ENCODE measurements around the gene NUP188.

NUP188 gene

DNA sequence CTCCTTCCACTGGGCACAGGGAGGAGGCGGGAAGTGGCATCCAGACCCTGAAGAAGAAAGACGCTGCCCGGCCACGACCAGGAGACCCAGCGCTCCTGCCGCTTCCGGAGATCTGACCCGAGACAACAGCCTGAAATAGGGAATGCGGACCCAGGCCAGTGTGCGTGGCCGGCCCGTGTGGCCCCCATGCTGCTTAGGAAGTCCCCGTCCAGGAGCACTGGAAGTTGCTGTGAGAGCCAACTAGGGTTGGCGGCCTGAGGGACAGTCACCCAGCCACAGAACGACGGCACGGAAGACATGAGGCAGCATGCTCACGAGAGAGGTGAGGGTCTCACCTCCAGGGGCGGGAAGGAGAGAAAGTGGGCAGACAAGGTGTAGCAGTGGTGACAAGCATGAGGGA is 63.7 kb downstream of the NUP188 start:
- no peak overlapping the region for H3K4me3 ChIP-seq (ENCODE audit: low read depth in 1 of 2, low read length in 2 of 2)
- no peak overlapping the region for H3K9ac ChIP-seq (ENCODE audit: low read length)
- H3K27me3 ChIP-seq (ENCODE audit: control insufficient read depth in 1 of 2, insufficient read depth in 2 of 2, low read length in 2 of 2) = no peaks in the 10 kb centered on the region
- H3K27ac ChIP-seq (ENCODE audit: low read depth, low read length) = no peak overlapping the region
- H3K36me3 ChIP-seq (ENCODE audit: insufficient read depth, low read length) = peaks cover 54% of the 10 kb centered on the region
- H3K9me3 ChIP-seq (ENCODE audit: low read length) = no peaks in the 10 kb centered on the region
- peaks cover 11% of the 10 kb centered on the region for H3K4me1 ChIP-seq (ENCODE audit: insufficient read depth, low read length)

DNA sequence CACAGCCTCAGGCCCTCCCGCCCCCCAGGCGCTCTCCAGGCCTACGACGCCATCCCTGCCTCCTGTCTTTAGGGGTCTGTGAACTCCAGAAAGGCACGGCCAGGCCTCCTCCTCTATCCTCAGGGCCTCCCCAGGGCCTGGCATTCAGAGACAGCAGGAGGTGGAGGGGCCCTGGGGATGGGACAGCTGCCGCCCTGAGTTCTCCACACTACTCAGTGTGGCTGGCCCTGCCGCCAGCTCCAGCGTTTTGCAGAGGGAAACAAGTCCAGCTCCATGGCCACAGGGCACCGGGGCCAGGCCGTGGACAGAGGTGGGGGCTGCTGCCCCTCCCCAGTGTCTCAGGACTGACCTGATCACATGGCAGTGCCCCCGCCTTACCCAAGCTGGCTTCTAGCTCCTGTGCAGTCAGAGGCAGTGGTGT is 64.3 kb downstream of the NUP188 start:
- no peak overlapping the region for H3K9ac ChIP-seq (ENCODE audit: low read length)

DNA sequence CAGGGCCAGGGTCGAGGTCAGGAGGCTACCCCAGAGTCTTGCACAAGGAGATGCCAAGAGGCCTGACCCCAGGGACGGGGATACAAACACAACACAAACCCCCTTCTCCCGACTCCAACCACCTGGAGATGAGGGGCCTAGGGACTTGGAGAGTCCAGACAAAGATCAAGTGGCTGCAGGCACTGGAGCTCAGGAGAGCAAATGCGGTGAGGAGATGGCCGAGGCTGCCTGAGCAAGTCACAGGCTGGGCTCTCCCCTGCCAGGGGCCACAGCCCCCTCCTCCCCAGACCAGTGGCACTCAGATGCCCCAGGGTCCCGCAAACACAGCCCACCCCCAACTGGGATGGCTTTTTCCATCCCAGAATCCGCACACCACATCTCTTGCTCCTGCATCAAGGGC is 64.8 kb downstream of the NUP188 start:
- Histone ChIP-seq H3K27me3 (ENCODE audit: control insufficient read depth in 1 of 2, insufficient read depth in 2 of 2, low read length in 2 of 2) (no peaks in the 10 kb centered on the region), H3K9ac (ENCODE audit: low read length) (no peak overlapping the region), H3K9me3 (ENCODE audit: low read length) (no peaks in the 10 kb centered on the region), H3K36me3 (ENCODE audit: insufficient read depth, low read length) (peaks cover 53% of the 10 kb centered on the region), H3K27ac (ENCODE audit: low read depth, low read length) (no peak overlapping the region), H3K4me1 (ENCODE audit: insufficient read depth, low read length) (peaks cover under 1% of the 10 kb centered on the region), H3K4me3 (ENCODE audit: low read depth in 1 of 2, low read length in 2 of 2) (no peak overlapping the region)

More for the DNA sequence above, 64.3 kb downstream of the NUP188 start:
- H3K36me3 ChIP-seq (ENCODE audit: insufficient read depth, low read length) = peaks cover 53% of the 10 kb centered on the region
- H3K9me3 ChIP-seq (ENCODE audit: low read length) = no peaks in the 10 kb centered on the region
- H3K27me3 ChIP-seq (ENCODE audit: control insufficient read depth in 1 of 2, insufficient read depth in 2 of 2, low read length in 2 of 2) = no peaks in the 10 kb centered on the region
- peaks cover 6% of the 10 kb centered on the region for H3K4me1 ChIP-seq (ENCODE audit: insufficient read depth, low read length)
- no peak overlapping the region for H3K27ac ChIP-seq (ENCODE audit: low read depth, low read length)
- no peak overlapping the region for H3K4me3 ChIP-seq (ENCODE audit: low read depth in 1 of 2, low read length in 2 of 2)

DNA sequence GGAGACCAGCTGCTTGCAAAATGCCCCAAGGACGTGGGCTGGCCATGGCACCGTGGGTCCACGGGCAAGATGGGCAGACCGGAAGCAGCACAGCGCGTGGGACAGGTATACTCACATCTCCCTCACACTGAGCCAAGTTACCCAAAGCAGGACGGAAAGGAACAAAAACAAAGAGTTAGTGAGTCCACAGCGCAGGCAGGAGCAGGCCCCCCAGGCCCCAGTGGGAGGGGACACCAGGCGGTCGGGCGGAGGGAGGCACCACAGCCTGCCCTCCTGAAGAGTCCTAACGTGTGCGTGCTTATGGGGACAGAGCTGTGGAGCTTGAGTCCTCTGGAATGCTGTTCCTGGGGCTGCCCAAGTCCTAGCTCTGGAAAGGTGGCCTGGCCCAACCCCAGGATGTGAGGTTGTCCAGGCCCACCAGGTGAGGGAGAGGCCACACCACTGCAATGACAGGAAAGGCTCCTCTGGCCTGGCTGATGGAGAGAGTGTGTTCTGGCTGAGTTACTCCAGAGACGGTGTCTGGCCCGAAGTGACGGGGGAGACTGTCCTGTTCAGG is 65.5 kb downstream of the NUP188 start:
- H3K27ac ChIP-seq (ENCODE audit: low read depth, low read length) = no peak overlapping the region

DNA sequence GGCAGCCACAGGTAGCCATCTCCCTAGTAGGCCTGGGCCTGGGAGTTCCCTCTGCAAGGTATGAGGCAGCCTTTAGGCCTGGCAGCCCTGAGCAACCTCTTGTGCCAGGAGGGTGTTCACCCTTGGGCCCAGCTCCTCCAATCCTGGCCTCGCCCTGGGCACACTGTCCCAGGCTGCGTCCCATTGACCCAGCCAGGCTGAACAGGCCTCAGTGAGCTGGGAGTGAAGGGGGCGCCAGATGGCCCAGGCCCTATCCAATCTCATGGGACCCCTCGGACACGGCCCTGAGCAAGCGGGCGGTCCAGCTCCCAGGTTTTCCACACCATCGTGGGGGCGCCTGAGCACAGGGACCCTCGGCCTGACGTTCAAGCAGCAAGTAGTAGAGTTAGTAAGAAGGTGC is 66.2 kb downstream of the NUP188 start:
- H3K4me1 ChIP-seq (ENCODE audit: insufficient read depth, low read length) = no peaks in the 10 kb centered on the region
- peaks cover 46% of the 10 kb centered on the region for H3K36me3 ChIP-seq (ENCODE audit: insufficient read depth, low read length)
- H3K27ac ChIP-seq (ENCODE audit: low read depth, low read length) = no peak overlapping the region
- no peaks in the 10 kb centered on the region for H3K27me3 ChIP-seq (ENCODE audit: control insufficient read depth in 1 of 2, insufficient read depth in 2 of 2, low read length in 2 of 2)
- H3K9ac ChIP-seq (ENCODE audit: low read length) = no peak overlapping the region
- H3K9me3 ChIP-seq (ENCODE audit: low read length) = no peaks in the 10 kb centered on the region
- H3K4me3 ChIP-seq (ENCODE audit: low read depth in 1 of 2, low read length in 2 of 2) = no peak overlapping the region

More for the DNA sequence above, 65.5 kb downstream of the NUP188 start:
- Histone ChIP-seq H3K4me1 (ENCODE audit: insufficient read depth, low read length) (no peaks in the 10 kb centered on the region), H3K9me3 (ENCODE audit: low read length) (no peaks in the 10 kb centered on the region), H3K36me3 (ENCODE audit: insufficient read depth, low read length) (peaks cover 53% of the 10 kb centered on the region), H3K27me3 (ENCODE audit: control insufficient read depth in 1 of 2, insufficient read depth in 2 of 2, low read length in 2 of 2) (no peaks in the 10 kb centered on the region), H3K9ac (ENCODE audit: low read length) (no peak overlapping the region), H3K4me3 (ENCODE audit: low read depth in 1 of 2, low read length in 2 of 2) (no peak overlapping the region)

DNA sequence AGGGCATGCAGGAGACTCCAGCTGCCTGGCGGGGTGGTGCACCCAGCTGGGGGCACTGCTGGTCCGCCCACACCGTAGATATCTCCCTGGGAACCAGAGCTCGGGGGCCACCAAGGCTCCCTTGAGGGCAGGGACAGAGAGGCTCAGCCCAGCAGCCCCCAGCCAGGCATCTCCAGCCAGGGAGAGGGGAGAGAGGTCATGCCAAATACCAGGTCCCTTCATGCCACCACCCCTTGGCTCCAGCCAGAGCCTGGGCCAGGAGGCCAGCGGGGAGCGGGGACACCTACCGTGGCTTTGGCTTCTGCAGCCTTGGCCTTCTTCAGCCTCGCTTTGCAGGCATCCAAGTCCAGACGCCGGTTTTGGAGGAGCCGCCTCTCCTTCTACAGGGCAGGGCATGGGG is 66.6 kb downstream of the NUP188 start:
- H3K4me1 ChIP-seq (ENCODE audit: insufficient read depth, low read length) = no peaks in the 10 kb centered on the region
- no peak overlapping the region for H3K9ac ChIP-seq (ENCODE audit: low read length)
- no peaks in the 10 kb centered on the region for H3K27me3 ChIP-seq (ENCODE audit: control insufficient read depth in 1 of 2, insufficient read depth in 2 of 2, low read length in 2 of 2)
- no peak overlapping the region for H3K27ac ChIP-seq (ENCODE audit: low read depth, low read length)
- no peak overlapping the region for H3K4me3 ChIP-seq (ENCODE audit: low read depth in 1 of 2, low read length in 2 of 2)
- no peaks in the 10 kb centered on the region for H3K9me3 ChIP-seq (ENCODE audit: low read length)
- H3K36me3 ChIP-seq (ENCODE audit: insufficient read depth, low read length) = peaks cover 45% of the 10 kb centered on the region

DNA sequence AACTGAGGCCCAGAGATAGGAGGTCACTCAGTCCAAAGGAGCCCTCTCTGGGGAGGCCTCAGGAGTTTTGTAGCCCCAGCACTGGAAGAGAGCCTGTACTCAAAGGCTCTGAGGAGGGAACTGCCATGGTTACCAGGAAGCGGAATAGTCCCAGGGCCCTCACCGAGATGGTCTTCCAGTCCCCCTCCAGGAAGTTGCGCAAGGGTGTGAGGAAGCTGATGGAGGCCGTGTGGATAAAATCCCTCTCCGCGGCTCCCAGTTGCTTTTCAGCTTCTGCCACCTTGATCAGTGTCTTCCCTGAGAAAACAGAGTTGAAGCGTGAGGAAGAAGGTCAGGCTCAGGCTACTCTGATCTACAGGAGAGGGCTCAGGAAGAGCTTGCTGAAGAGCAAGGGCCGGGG is 67.1 kb downstream of the NUP188 start:
- H3K4me3 ChIP-seq (ENCODE audit: low read depth in 1 of 2, low read length in 2 of 2) = no peak overlapping the region
- H3K9ac ChIP-seq (ENCODE audit: low read length) = no peak overlapping the region
- H3K36me3 ChIP-seq (ENCODE audit: insufficient read depth, low read length) = peaks cover 45% of the 10 kb centered on the region
- H3K9me3 ChIP-seq (ENCODE audit: low read length) = no peaks in the 10 kb centered on the region
- H3K27me3 ChIP-seq (ENCODE audit: control insufficient read depth in 1 of 2, insufficient read depth in 2 of 2, low read length in 2 of 2) = no peaks in the 10 kb centered on the region
- H3K27ac ChIP-seq (ENCODE audit: low read depth, low read length) = no peak overlapping the region
- H3K4me1 ChIP-seq (ENCODE audit: insufficient read depth, low read length) = no peaks in the 10 kb centered on the region

DNA sequence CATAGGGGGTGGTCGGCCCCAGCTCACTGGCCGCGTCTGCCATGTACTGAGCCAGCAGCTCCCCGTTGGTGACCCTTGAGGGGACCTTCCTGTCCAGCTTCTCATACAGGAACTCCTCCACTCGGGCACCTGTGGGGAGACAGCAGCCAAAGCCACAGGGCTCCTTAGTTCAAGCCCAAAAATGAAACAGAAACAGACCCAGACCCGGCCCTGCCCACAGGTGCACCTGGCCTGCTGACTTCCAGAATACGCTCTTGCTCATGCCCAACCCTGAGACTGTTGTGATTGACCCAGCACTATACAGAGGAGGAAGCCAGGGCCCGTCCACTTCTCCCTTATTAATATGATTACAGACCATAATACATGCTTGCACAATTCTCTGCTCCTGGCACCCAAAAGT is 73.6 kb downstream of the NUP188 start:
- Histone ChIP-seq H3K9ac (ENCODE audit: low read length) (no peak overlapping the region), H3K4me3 (ENCODE audit: low read depth in 1 of 2, low read length in 2 of 2) (no peak overlapping the region), H3K27me3 (ENCODE audit: control insufficient read depth in 1 of 2, insufficient read depth in 2 of 2, low read length in 2 of 2) (no peaks in the 10 kb centered on the region), H3K4me1 (ENCODE audit: insufficient read depth, low read length) (peaks cover 19% of the 10 kb centered on the region), H3K27ac (ENCODE audit: low read depth, low read length) (no peak overlapping the region), H3K9me3 (ENCODE audit: low read length) (no peaks in the 10 kb centered on the region), H3K36me3 (ENCODE audit: insufficient read depth, low read length) (no peaks in the 10 kb centered on the region)

DNA sequence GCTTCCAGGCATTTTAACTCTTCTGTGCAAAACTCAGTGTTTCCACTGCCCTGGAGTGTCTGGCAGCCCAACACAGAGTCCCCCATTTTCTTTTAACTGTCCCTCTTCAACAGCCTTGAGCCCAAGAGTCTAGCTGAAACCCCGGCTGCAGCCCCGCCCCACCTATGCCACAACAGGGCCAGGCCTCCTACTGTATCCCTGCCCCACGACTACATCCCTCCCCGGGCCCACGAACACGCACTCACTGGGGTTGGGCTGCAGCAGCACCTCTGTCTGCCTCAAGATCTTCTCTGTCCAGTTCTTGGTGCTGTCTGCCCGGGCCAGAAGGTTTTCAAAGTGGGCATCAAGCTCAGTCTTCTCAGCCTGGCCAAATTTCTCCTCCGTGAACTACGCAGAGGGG is 74.5 kb downstream of the NUP188 start:
- H3K27ac ChIP-seq (ENCODE audit: low read depth, low read length) = no peak overlapping the region
- no peak overlapping the region for H3K9ac ChIP-seq (ENCODE audit: low read length)
- no peaks in the 10 kb centered on the region for H3K27me3 ChIP-seq (ENCODE audit: control insufficient read depth in 1 of 2, insufficient read depth in 2 of 2, low read length in 2 of 2)
- no peak overlapping the region for H3K4me3 ChIP-seq (ENCODE audit: low read depth in 1 of 2, low read length in 2 of 2)
- no peaks in the 10 kb centered on the region for H3K9me3 ChIP-seq (ENCODE audit: low read length)
- H3K4me1 ChIP-seq (ENCODE audit: insufficient read depth, low read length) = peaks cover 28% of the 10 kb centered on the region
- no peaks in the 10 kb centered on the region for H3K36me3 ChIP-seq (ENCODE audit: insufficient read depth, low read length)

DNA sequence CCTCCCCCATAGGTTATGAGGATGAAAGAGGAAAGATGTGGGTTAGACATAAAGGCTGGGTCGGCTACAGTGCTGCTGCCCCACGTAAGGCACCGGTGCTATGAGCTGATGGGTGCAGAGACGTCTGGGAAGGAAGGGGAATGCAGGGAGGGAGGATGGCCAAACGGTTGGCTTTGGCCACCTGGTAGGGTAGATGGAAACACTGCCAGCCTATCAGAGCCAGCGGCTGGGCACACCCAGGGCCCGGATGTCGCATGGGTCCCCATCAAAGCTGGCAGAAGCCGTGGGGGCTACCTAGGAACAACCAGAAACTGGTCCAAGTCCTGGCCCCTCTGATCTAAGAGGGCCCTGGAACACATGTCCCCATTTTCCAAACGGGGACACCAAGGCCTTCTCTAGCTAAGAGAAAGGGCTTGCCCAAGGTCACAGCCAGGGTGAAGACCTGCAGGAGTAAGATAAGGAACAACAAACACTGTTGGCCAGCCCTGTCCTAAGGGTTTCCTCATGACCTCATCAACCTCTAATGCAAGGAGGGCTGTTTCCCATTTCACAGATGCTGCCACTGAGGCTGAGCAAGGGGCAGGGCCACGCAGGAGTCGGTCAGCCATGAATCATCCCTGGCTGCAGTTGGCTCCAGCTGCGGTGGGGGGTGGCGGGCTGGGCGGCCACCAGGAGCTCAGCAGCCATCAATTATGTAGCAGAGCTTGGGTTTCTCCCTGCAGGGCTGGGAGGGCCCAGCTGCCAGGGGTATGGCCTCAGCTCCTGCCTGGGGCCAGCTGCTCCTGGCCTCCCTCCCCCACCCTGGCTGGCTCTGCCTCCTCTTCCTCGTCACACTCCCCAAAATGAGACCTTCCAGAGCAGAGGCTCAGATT is 75.8 kb downstream of the NUP188 start:
- Histone ChIP-seq H3K4me1 (ENCODE audit: insufficient read depth, low read length) (peaks cover 32% of the 10 kb centered on the region), H3K9ac (ENCODE audit: low read length) (no peak overlapping the region), H3K36me3 (ENCODE audit: insufficient read depth, low read length) (no peaks in the 10 kb centered on the region), H3K9me3 (ENCODE audit: low read length) (no peaks in the 10 kb centered on the region), H3K27ac (ENCODE audit: low read depth, low read length) (peak overlapping the region; percentile 23), H3K4me3 (ENCODE audit: low read depth in 1 of 2, low read length in 2 of 2) (no peak overlapping the region), H3K27me3 (ENCODE audit: control insufficient read depth in 1 of 2, insufficient read depth in 2 of 2, low read length in 2 of 2) (no peaks in the 10 kb centered on the region)

DNA sequence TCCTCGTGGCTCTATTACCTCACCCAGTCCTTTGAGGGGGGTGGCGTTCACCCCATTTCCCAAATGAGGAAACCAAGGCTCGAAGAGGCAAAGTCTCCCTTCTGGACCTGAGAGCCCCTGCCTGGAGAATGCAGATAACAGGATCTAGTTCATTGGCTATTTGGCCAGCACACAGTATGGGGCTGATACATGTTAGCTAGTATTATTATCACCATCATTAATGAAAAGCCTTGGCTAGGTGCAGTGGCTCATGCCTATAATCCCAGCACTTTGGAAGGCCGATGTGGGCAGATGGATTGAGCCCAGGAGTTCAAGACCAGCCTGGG is 76.4 kb downstream of the NUP188 start:
- H3K4me1 ChIP-seq (ENCODE audit: insufficient read depth, low read length) = peaks cover 32% of the 10 kb centered on the region
- no peak overlapping the region for H3K9ac ChIP-seq (ENCODE audit: low read length)
- H3K9me3 ChIP-seq (ENCODE audit: low read length) = no peaks in the 10 kb centered on the region
- H3K36me3 ChIP-seq (ENCODE audit: insufficient read depth, low read length) = no peaks in the 10 kb centered on the region
- H3K4me3 ChIP-seq (ENCODE audit: low read depth in 1 of 2, low read length in 2 of 2) = no peak overlapping the region
- peak overlapping the region; percentile 35 for H3K27ac ChIP-seq (ENCODE audit: low read depth, low read length)
- H3K27me3 ChIP-seq (ENCODE audit: control insufficient read depth in 1 of 2, insufficient read depth in 2 of 2, low read length in 2 of 2) = no peaks in the 10 kb centered on the region
